ENCODE results near the gene UQCRHL.
"Not testable (repeated sequence)": the region's sequence is repeated elsewhere in the genome, so short reads cannot be mapped to it uniquely, and the experiment has no call there.

The UQCRHL gene

GRCh38 chr1:15833842-15834405 is 26.5 kb upstream of the UQCRHL start:
- Histone ChIP-seq H3K4me2 (ENCODE audit: low read length) (peak overlapping the region; percentile 72), H3K4me3 (ENCODE audit: low read length) (peak overlapping the region; percentile 75), H4K20me1 (ENCODE audit: control insufficient read depth, insufficient read depth, low read depth, low read length) (no peaks in the 10 kb centered on the region), H3K9me2 (replicated peaks; ENCODE audit: control insufficient read depth, low read length) (no peaks in the 10 kb centered on the region), H3F3A (ENCODE audit: control insufficient read depth, insufficient read depth) (peaks cover 36% of the 10 kb centered on the region), H3K9me3 (ENCODE audit: control insufficient read depth, insufficient read depth, low read length) (no peaks in the 10 kb centered on the region), H3K4me1 (ENCODE audit: control insufficient read depth, low read length) (peaks cover 69% of the 10 kb centered on the region), H3K36me3 (ENCODE audit: control insufficient read depth, low read length) (peaks cover 7% of the 10 kb centered on the region), H3K27me3 (ENCODE audit: control insufficient read depth, low read length) (no peaks in the 10 kb centered on the region), H3K27ac (ENCODE audit: low read depth, low read length) (peak overlapping the region; percentile 89), H3K79me2 (ENCODE audit: control insufficient read depth, low read length) (peaks cover 49% of the 10 kb centered on the region)
- TF ChIP-seq, protein P1, sequence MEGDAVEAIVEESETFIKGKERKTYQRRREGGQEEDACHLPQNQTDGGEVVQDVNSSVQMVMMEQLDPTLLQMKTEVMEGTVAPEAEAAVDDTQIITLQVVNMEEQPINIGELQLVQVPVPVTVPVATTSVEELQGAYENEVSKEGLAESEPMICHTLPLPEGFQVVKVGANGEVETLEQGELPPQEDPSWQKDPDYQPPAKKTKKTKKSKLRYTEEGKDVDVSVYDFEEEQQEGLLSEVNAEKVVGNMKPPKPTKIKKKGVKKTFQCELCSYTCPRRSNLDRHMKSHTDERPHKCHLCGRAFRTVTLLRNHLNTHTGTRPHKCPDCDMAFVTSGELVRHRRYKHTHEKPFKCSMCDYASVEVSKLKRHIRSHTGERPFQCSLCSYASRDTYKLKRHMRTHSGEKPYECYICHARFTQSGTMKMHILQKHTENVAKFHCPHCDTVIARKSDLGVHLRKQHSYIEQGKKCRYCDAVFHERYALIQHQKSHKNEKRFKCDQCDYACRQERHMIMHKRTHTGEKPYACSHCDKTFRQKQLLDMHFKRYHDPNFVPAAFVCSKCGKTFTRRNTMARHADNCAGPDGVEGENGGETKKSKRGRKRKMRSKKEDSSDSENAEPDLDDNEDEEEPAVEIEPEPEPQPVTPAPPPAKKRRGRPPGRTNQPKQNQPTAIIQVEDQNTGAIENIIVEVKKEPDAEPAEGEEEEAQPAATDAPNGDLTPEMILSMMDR (IDR thresholded peaks at IDR 0.05; ENCODE audit: low read depth, low read length, poor library complexity, severe bottlenecking): no peak
- TF ChIP-seq EZH2phosphoT487 (IDR thresholded peaks at IDR 0.05; ENCODE audit: borderline replicate concordance, low read length): no peak

GRCh38 chr1:15833069-15833679 is 25.7 kb upstream of the UQCRHL start:
- H3K9me3 ChIP-seq (ENCODE audit: control insufficient read depth, insufficient read depth, low read length): no peaks in the 10 kb centered on the region
- peaks cover 68% of the 10 kb centered on the region for H3K4me1 ChIP-seq (ENCODE audit: control insufficient read depth, low read length)
- peak overlapping the region; percentile 89 for H3K27ac ChIP-seq (ENCODE audit: low read depth, low read length)
- no peak for TF ChIP-seq EZH2phosphoT487 (IDR thresholded peaks at IDR 0.05; ENCODE audit: borderline replicate concordance, low read length)
- TF ChIP-seq, protein P1 (IDR thresholded peaks at IDR 0.05; ENCODE audit: low read depth, low read length, poor library complexity, severe bottlenecking): no peak
- H3K4me3 ChIP-seq (ENCODE audit: low read length): peak overlapping the region; percentile 75
- no peaks in the 10 kb centered on the region for H4K20me1 ChIP-seq (ENCODE audit: control insufficient read depth, insufficient read depth, low read depth, low read length)
- peaks cover 32% of the 10 kb centered on the region for H3F3A ChIP-seq (ENCODE audit: control insufficient read depth, insufficient read depth)
- no peaks in the 10 kb centered on the region for H3K9me2 ChIP-seq (replicated peaks; ENCODE audit: control insufficient read depth, low read length)
- H3K36me3 ChIP-seq (ENCODE audit: control insufficient read depth, low read length): peaks cover 7% of the 10 kb centered on the region
- peaks cover 49% of the 10 kb centered on the region for H3K79me2 ChIP-seq (ENCODE audit: control insufficient read depth, low read length)
- no peaks in the 10 kb centered on the region for H3K27me3 ChIP-seq (ENCODE audit: control insufficient read depth, low read length)
- peak overlapping the region; percentile 72 for H3K4me2 ChIP-seq (ENCODE audit: low read length)

DNA sequence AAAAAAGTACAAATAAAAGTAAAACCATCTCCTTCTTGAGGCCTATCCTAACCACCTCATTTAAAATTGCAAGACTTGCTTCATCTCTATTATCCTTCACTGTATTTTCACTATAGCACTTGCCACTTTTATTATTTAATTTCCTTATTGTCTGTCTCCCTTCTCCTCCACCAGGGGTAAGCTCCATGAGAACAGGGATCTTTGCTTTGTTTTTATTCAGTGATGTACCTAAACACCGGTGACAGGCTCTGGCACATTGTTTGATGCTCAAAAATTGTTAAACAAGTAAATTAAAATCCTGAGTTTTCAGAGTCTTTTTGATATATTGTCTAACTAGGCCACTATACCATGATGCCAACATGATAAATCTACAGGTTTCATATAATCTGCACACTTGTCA is 22.8 kb upstream of the UQCRHL start:
- Histone ChIP-seq H3K9me2 (replicated peaks; ENCODE audit: control insufficient read depth, low read length) (no peaks in the 10 kb centered on the region), H3K27ac (ENCODE audit: low read depth, low read length) (peak overlapping the region; percentile 20; the same call in 1 of the 2 replicates), H4K20me1 (ENCODE audit: control insufficient read depth, insufficient read depth, low read depth, low read length) (no peaks in the 10 kb centered on the region), H3K9me3 (ENCODE audit: control insufficient read depth, insufficient read depth, low read length) (no peaks in the 10 kb centered on the region), H3K4me3 (ENCODE audit: low read length) (peak overlapping the region; percentile 38), H3K4me1 (ENCODE audit: control insufficient read depth, low read length) (peaks cover 66% of the 10 kb centered on the region), H3K4me2 (ENCODE audit: low read length) (peak overlapping the region; percentile 72), H3K27me3 (ENCODE audit: control insufficient read depth, low read length) (no peaks in the 10 kb centered on the region), H3K36me3 (ENCODE audit: control insufficient read depth, low read length) (peaks cover 6% of the 10 kb centered on the region), H3F3A (ENCODE audit: control insufficient read depth, insufficient read depth) (peaks cover 27% of the 10 kb centered on the region), H3K79me2 (ENCODE audit: control insufficient read depth, low read length) (peaks cover 33% of the 10 kb centered on the region)
- TF ChIP-seq, protein P1 (IDR thresholded peaks at IDR 0.05; ENCODE audit: low read depth, low read length, poor library complexity, severe bottlenecking): no peak
- TF ChIP-seq EZH2phosphoT487 (IDR thresholded peaks at IDR 0.05; ENCODE audit: borderline replicate concordance, low read length): no peak

- H3K27me3 ChIP-seq (ENCODE audit: control insufficient read depth, low read length); H4K20me1 ChIP-seq (ENCODE audit: control insufficient read depth, insufficient read depth, low read depth, low read length); H3K9me3 ChIP-seq (ENCODE audit: control insufficient read depth, insufficient read depth, low read length); H3K9me2 ChIP-seq (replicated peaks; ENCODE audit: control insufficient read depth, low read length); H3K27ac ChIP-seq (ENCODE audit: low read depth, low read length); H3K4me2 ChIP-seq (ENCODE audit: low read length); H3K4me3 ChIP-seq (ENCODE audit: low read length); H3K36me3 ChIP-seq (ENCODE audit: control insufficient read depth, low read length): not testable (repeated sequence)
- Histone ChIP-seq H3K4me1 (ENCODE audit: control insufficient read depth, low read length) (peaks cover 65% of the 10 kb centered on the region), H3F3A (ENCODE audit: control insufficient read depth, insufficient read depth) (peaks cover 19% of the 10 kb centered on the region), H3K79me2 (ENCODE audit: control insufficient read depth, low read length) (peaks cover 28% of the 10 kb centered on the region)
Measured at GRCh38 chr1:15828931-15829330, 21.5 kb upstream of the UQCRHL start.

- not testable (repeated sequence) for H4K20me1 ChIP-seq (ENCODE audit: control insufficient read depth, insufficient read depth, low read depth, low read length); H3K4me3 ChIP-seq (ENCODE audit: low read length); H3K9me3 ChIP-seq (ENCODE audit: control insufficient read depth, insufficient read depth, low read length); H3K27me3 ChIP-seq (ENCODE audit: control insufficient read depth, low read length); H3K27ac ChIP-seq (ENCODE audit: low read depth, low read length); H3K36me3 ChIP-seq (ENCODE audit: control insufficient read depth, low read length); H3K9me2 ChIP-seq (replicated peaks; ENCODE audit: control insufficient read depth, low read length)
- Histone ChIP-seq H3K4me1 (ENCODE audit: control insufficient read depth, low read length) (peaks cover 63% of the 10 kb centered on the region), H3F3A (ENCODE audit: control insufficient read depth, insufficient read depth) (peaks cover 16% of the 10 kb centered on the region), H3K4me2 (ENCODE audit: low read length) (peak overlapping the region; percentile 57; the same call in 1 of the 2 replicates), H3K79me2 (ENCODE audit: control insufficient read depth, low read length) (peaks cover 14% of the 10 kb centered on the region)
Measured at GRCh38 chr1:15827567-15827966, 20.1 kb upstream of the UQCRHL start.
